IPS-15b (cell line): ENCODE measurements around the gene C16orf96.

Experiments used
- H3K27me3 ChIP-seq: one replicate; pipeline ENCODE4 v1.6.1; 2013; ENCODE audit warnings: low read length; ENCODE audit not compliant: control insufficient read depth, insufficient read depth
- H3K36me3 ChIP-seq: one replicate; pipeline ENCODE4 v1.6.1; 2013; ENCODE audit warnings: low read length; ENCODE audit not compliant: control insufficient read depth, insufficient read depth
- H3K4me1 ChIP-seq: one replicate; pipeline ENCODE4 v1.6.1; 2013; ENCODE audit warnings: mild to moderate bottlenecking, low read length; ENCODE audit not compliant: control insufficient read depth, insufficient read depth
- H3K4me3 ChIP-seq: one replicate; pipeline ENCODE4 v1.5.1; 2013; ENCODE audit warnings: low read depth, low read length
- H3K9ac ChIP-seq: one replicate; pipeline ENCODE4 v1.6.1; 2013; ENCODE audit warnings: low read depth, mild to moderate bottlenecking, low read length
- H3K9me3 ChIP-seq: one replicate; pipeline ENCODE4 v1.6.1; 2013; ENCODE audit warnings: mild to moderate bottlenecking, low read length; ENCODE audit not compliant: control insufficient read depth, insufficient read depth

The C16orf96 gene

GRCh38 chr16:4529085-4530060, 26.8 kb upstream of the C16orf96 start:
- Histone ChIP-seq H3K9me3 (no peaks in the 10 kb centered on the region), H3K4me3 (peak overlapping the region; percentile 27), H3K9ac (peak overlapping the region; percentile 14), H3K36me3 (peaks cover 3% of the 10 kb centered on the region), H3K4me1 (peaks cover 26% of the 10 kb centered on the region), H3K27me3 (no peaks in the 10 kb centered on the region)

- H3K9me3 ChIP-seq: no peaks in the 10 kb centered on the region
- H3K4me3 ChIP-seq: no peak overlapping the region
- no peak overlapping the region for H3K9ac ChIP-seq
- H3K27me3 ChIP-seq: no peaks in the 10 kb centered on the region
- peaks cover 10% of the 10 kb centered on the region for H3K36me3 ChIP-seq
- peaks cover 28% of the 10 kb centered on the region for H3K4me1 ChIP-seq
These were observed 24.3 kb upstream of the C16orf96 start for GRCh38 chr16:4531811-4532210.

- H3K9ac ChIP-seq: no peak overlapping the region
- no peaks in the 10 kb centered on the region for H3K9me3 ChIP-seq
- H3K4me3 ChIP-seq: no peak overlapping the region
- H3K36me3 ChIP-seq: peaks cover 10% of the 10 kb centered on the region
- no peaks in the 10 kb centered on the region for H3K27me3 ChIP-seq
- H3K4me1 ChIP-seq: peaks cover 28% of the 10 kb centered on the region
These were observed 23.9 kb upstream of the C16orf96 start for GRCh38 chr16:4532238-4532637.

- no peaks in the 10 kb centered on the region for H3K27me3 ChIP-seq
- peaks cover 24% of the 10 kb centered on the region for H3K4me1 ChIP-seq
- no peak overlapping the region for H3K9ac ChIP-seq
- H3K9me3 ChIP-seq: no peaks in the 10 kb centered on the region
- no peak overlapping the region for H3K4me3 ChIP-seq
- peaks cover 10% of the 10 kb centered on the region for H3K36me3 ChIP-seq
These were observed 22.6 kb upstream of the C16orf96 start for GRCh38 chr16:4533490-4533889.

- Histone ChIP-seq H3K4me3 (no peak overlapping the region), H3K9ac (no peak overlapping the region), H3K36me3 (peaks cover 10% of the 10 kb centered on the region), H3K27me3 (peaks cover 2% of the 10 kb centered on the region), H3K4me1 (peaks cover 20% of the 10 kb centered on the region), H3K9me3 (no peaks in the 10 kb centered on the region)
These were observed 21.9 kb upstream of the C16orf96 start for GRCh38 chr16:4534151-4534790.

- H3K4me1 ChIP-seq: peaks cover 7% of the 10 kb centered on the region
- peaks cover 10% of the 10 kb centered on the region for H3K36me3 ChIP-seq
- no peak overlapping the region for H3K9ac ChIP-seq
- peaks cover 10% of the 10 kb centered on the region for H3K27me3 ChIP-seq
- H3K4me3 ChIP-seq: no peak overlapping the region
- no peaks in the 10 kb centered on the region for H3K9me3 ChIP-seq
These were observed 20.5 kb upstream of the C16orf96 start for GRCh38 chr16:4535627-4536108.

GRCh38 chr16:4536391-4537106, 19.6 kb upstream of the C16orf96 start:
- H3K9me3 ChIP-seq: no peaks in the 10 kb centered on the region
- H3K4me1 ChIP-seq: peaks cover 6% of the 10 kb centered on the region
- H3K27me3 ChIP-seq: peaks cover 10% of the 10 kb centered on the region
- peak overlapping the region; percentile 88 for H3K4me3 ChIP-seq
- no peak overlapping the region for H3K9ac ChIP-seq
- H3K36me3 ChIP-seq: peaks cover 10% of the 10 kb centered on the region

GRCh38 chr16:4537376-4538343, 18.5 kb upstream of the C16orf96 start:
- Histone ChIP-seq H3K4me1 (peaks cover 6% of the 10 kb centered on the region), H3K9me3 (no peaks in the 10 kb centered on the region), H3K36me3 (peaks cover 10% of the 10 kb centered on the region), H3K9ac (peak overlapping the region; percentile 74), H3K4me3 (peak overlapping the region; percentile 88), H3K27me3 (peaks cover 10% of the 10 kb centered on the region)

- Histone ChIP-seq H3K4me3 (peak within 1 kb of the TSS; percentile 88), H3K27me3 (peaks cover 10% of the 10 kb centered on the region), H3K9ac (peak within 1 kb of the TSS; percentile 74), H3K36me3 (peaks cover 10% of the 10 kb centered on the region), H3K4me1 (peaks cover 6% of the 10 kb centered on the region), H3K9me3 (no peaks in the 10 kb centered on the region)
These were observed 17.5 kb upstream of the C16orf96 start, which contains the start of gene CDIP1 for GRCh38 chr16:4538350-4539235. Gene CDIP1, minus strand, starts transcription at chr16:4538773. Its CDS starts 24,643 bp downstream, at chr16:4514130.

- Histone ChIP-seq H3K27me3 (peaks cover 10% of the 10 kb centered on the region), H3K9me3 (no peaks in the 10 kb centered on the region), H3K4me3 (no peak overlapping the region), H3K36me3 (peaks cover 7% of the 10 kb centered on the region), H3K4me1 (peaks cover 6% of the 10 kb centered on the region), H3K9ac (no peak overlapping the region)
These were observed 16.3 kb upstream of the C16orf96 start for GRCh38 chr16:4539716-4540284.
